Measurements from ENCODE around the gene PML.

- TF ChIP-seq CTCF (IDR thresholded peaks at IDR 0.05), result no peak
- TF ChIP-seq POLR2A (IDR thresholded peaks at IDR 0.05), result no peak
These were observed 30.2 kb downstream of the PML start for GRCh38 chr15:74024687-74025086.
